Caki2 (cell line): Measurements from ENCODE around the gene NUP50. TPM values are rescaled to one million over a fixed set of nuclear protein-coding genes. Genes with fewer than 3 reads are reported as not detected.
A peak's percentile ranks its signal among the peaks of the same experiment; 100 is the strongest.

Experiments
- DNase-seq: peaks from one replicate; pipeline ENCODE4 v3.0.0-alpha.2; 2015; ENCODE audit warnings: low read depth
- in situ Hi-C: cut with HindIII; loops from 2 replicates; pipeline ENCODE4 v1.10.0; 2016; ENCODE audit warnings: low sequenced_read_pairs, low pct_unique_long_range_greater_than_20kb, mixed read lengths
- total RNA-seq: library from RNA; depleted of rRNA; stranded (reverse); fragments of >200 nt; shearing (Covaris generic); gene quantifications from 2 replicates; pipeline ENCODE4 v1.2.3, GENCODE V29; 2014; ENCODE audit warnings: low replicate concordance

Gene NUP50
- total RNA-seq, 1 experiment from 2014 or later = 56.5 TPM

- DNase-seq = no peak
- in situ Hi-C loops = no loop called here
Measured at GRCh38 chr22:45218976-45219375, 55.3 kb downstream of the NUP50 start.

GRCh38 chr22:45221201-45221600 is 57.5 kb downstream of the NUP50 start:
- DNase-seq = no peak
- in situ Hi-C loops = no loop called here

DNA sequence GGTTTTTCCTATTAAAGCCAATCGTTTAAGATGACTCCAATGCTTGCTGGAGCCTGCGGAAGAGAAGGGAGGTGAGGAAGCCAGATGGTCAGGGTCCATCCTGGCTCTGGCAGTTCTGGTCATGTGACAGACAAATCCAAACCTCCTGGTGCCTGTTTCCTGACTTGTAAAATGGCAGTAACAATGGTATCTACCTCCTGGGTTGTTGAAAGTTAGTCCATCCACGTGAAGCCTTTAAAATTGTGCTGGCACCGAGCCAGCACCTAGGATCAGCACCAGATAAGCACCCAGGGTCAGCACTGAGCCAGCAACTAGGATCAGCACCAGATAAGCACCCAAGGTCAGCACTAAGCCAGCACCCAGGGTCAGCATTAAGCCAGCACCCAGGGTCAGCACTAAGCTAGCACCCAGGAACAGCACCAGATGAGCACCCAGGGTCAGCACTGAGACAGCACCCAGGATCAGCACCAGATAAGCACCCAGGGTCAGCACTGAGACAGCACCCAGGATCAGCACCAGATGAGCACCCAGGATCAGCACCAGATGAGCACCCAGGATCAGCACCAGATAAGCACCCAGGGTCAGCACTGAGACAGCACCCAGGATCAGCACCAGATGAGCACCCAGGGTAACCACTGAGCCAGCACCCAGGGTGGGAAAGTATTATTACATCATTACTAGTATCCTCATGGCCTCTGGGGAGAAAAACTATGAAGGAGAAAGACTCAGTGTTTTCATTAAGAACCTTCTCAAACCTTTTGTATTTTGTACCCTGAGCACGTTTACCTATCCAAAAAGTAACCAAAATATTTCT is 59.8 kb downstream of the NUP50 start:
- no peak for DNase-seq
- in situ Hi-C loops = no loop called here

GRCh38 chr22:45224331-45224730 is 60.6 kb downstream of the NUP50 start:
- DNase-seq = no peak
- in situ Hi-C loops = no loop called here

DNA sequence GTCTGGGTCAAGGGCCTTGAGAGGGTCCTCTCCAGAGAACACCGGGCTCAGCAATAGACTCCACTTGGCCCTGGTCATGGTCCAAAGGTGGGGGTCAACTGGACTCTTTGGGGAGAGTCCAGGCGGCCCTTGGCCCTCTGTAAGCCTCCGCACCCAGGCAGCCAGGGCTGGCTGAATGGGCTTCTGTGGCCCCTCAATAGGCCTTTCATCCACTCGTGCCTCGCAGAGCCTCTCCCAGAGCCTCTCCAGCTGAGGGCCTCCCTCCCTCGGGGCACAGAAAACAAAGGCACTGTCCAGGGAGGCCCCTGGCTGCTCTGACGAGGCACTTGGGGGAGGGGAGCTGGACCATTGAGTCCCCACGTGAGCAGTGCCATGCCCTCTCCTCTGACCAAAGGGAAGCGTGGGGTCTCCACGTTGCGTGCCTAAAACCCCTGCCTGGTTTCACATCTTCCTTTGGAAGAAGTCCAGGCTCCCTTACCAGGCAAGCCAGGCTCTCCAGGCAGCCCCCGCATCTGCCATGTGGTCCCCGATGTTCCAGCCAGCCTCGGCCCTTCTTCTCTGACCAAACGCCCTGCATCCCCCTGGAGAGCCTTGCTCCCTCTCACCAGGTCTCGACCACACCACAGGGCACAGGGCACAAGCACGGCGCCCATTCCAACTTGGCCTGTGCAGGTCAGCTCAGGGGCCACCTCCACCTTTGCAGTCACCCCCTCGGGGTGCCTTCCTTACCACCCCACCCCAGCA is 61.4 kb downstream of the NUP50 start:
- in situ Hi-C loops = no loop called here
- DNase-seq = no peak

GRCh38 chr22:45225732-45226502 is 62.2 kb downstream of the NUP50 start:
- in situ Hi-C loops = no loop called here
- DNase-seq = no peak

- DNase-seq = peak; percentile 58
- in situ Hi-C loops = no loop called here
Measured at GRCh38 chr22:45226503-45227186, 62.9 kb downstream of the NUP50 start.

DNA sequence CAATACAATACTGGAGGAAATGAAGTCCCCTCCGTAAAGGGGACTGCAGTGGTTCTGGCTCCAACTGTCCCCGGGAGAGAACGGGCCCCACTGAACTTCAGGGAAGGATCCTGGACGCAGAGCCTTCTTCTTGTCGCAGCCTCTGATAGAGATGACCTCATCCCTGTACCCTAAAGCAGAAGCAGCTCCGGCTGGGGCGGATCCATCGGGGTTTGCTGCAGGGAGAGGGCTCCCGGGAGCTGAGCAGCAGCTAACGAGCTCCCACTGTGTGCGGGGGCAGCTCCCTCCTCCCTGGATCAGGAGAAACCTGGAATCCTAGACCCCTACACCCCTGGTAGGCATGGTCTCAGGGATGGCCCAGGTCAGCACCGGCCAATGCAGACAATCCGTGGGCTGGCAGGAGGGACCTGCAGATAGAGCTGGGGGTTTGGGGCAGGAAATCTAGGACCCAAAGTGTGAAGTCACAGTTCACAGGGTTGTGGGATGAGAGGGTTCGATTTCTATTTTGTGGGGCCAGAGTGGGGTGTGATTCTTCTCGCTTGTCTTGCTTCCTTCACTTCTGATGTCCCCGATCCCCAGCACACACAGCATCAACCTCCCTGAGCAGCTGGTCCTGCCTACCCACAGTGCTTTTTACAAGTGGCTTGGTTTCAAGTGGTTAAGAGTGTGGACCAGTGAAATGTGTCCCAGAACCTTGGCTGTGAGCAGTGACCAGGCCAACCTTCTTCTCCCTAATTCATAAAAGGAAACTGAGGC is 64.1 kb downstream of the NUP50 start:
- in situ Hi-C loops = no loop called here
- no peak for DNase-seq

DNA sequence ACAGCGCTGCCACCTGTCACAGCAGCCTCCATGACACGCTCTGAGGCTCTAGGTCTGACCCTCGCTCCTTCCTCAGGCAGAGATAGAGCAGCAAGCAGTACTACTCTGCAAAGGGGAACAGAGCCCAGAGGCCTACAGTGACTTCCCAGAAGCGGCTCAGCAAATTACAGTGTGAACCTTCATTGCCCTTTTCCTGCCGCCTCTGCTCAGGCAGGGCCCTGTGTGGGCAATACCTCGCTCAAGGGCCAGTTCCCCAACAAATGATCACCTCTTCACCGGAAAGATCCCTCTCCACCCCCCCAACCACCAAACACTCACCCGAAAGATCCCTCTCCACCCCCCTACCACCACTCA is 64.7 kb downstream of the NUP50 start:
- DNase-seq = no peak
- in situ Hi-C loops = no loop called here

DNA sequence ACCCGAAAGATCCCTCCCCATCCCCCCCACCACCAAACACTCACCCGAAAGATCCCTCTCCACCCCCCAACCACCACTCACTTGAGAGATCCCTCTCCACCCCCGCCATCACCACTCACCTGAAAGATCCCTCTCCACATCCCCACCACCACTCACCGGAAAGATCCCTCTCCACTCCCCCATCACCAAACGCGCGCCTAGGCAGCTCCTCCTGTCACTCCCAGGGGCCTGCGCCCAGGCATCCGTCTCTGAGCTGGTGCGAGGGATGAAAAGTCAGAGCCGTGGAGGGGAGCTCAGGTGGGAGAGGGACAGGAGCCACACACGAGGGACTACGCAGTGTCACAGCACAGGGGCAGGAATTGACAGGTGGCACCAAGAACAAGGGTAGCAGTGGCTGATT is 65.5 kb downstream of the NUP50 start:
- in situ Hi-C loops = no loop called here
- DNase-seq = no peak

GRCh38 chr22:45230026-45230721 is 66.4 kb downstream of the NUP50 start:
- no peak for DNase-seq
- in situ Hi-C loops = no loop called here

- in situ Hi-C loops = no loop called here
- DNase-seq = no peak
Measured at GRCh38 chr22:45231293-45231692, 67.6 kb downstream of the NUP50 start.

DNA sequence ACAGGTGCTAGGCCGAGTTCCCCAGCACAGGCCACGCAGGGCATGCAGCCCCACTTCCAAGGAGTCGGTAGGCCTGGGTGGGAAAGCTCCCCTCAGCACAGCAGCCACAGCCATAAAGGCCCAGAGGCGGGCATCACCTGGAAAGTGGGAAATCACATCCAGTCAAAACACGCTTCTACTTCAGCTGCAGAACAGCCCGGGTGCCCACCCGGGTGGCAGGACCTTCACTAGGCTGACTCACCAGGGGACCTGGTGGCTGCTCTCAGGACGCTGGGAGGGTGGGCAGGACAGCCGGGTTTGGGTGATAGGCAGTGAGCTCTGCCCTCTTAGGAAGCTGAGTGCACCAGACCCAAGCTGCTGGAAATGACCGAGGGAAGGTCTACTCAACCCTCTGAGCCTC is 69.7 kb downstream of the NUP50 start:
- DNase-seq = no peak
- in situ Hi-C loops = no loop called here

- in situ Hi-C loops = no loop called here
- DNase-seq = no peak
Measured at GRCh38 chr22:45233827-45234226, 70.1 kb downstream of the NUP50 start.

- in situ Hi-C loops = no loop called here
- no peak for DNase-seq
Measured at GRCh38 chr22:45235101-45235777, 71.5 kb downstream of the NUP50 start.

- in situ Hi-C loops = no loop called here
- DNase-seq = no peak
Measured at GRCh38 chr22:45235851-45236342, 72.2 kb downstream of the NUP50 start.
